HG03196 (cell line): Measurements from ENCODE around the gene RPL41.
A peak's percentile ranks its signal among the peaks of the same experiment; 100 is the strongest.
"Not testable (repeated sequence)": the region's sequence is repeated elsewhere in the genome, so short reads cannot be mapped to it uniquely, and the experiment has no call there.

Experiments
- ATAC-seq: cut with Tn5 transposase; IDR thresholded peaks from one replicate; pipeline ENCODE4 v1.9.1; 2021; ENCODE audit not compliant: unreplicated experiment

The RPL41 gene

DNA sequence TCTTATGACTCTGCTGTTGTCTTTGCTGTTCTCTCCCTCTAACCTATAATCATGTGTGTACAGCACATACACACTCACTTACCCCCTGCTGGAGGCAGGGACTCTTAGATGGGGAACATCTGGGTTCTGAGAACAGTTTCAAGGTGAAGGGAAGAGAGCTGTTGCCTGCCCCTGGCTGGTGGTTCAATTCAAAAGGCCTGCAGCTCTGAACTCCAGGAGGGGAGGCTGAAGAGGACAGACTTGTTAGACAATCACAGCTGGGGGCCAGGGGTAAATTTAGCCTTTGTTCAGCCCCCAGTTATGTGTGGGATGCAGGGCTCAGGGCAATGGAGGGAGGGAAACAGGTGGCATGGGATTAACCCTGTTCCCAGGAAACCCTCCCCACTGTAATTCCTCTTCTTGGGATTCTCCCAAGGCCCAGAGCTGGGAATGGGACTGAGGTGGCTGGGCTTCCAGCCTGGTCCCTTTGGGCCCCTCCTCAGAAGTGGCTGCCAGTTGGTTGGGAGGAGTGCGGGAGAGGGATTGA lies 37.9 kb downstream of the RPL41 start:
- no peak for ATAC-seq

DNA sequence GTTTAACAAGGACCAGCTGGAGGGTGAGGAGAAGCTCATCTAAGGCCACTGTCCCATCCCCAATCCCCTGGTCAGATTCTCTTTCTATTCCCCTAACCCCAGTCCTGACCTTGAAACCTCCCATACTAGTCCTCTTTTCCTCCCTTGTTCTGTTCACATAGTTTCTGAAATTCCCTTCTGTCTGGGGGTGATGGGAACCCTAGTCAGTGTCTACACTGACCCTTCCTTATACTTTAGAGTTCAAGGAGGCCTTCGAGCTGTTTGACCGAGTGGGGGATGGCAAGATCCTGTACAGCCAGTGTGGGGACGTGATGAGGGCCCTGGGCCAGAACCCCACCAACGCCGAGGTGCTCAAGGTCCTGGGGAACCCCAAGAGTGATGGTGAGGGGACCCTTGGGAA lies 38.4 kb downstream of the RPL41 start:
- ATAC-seq = no peak

DNA sequence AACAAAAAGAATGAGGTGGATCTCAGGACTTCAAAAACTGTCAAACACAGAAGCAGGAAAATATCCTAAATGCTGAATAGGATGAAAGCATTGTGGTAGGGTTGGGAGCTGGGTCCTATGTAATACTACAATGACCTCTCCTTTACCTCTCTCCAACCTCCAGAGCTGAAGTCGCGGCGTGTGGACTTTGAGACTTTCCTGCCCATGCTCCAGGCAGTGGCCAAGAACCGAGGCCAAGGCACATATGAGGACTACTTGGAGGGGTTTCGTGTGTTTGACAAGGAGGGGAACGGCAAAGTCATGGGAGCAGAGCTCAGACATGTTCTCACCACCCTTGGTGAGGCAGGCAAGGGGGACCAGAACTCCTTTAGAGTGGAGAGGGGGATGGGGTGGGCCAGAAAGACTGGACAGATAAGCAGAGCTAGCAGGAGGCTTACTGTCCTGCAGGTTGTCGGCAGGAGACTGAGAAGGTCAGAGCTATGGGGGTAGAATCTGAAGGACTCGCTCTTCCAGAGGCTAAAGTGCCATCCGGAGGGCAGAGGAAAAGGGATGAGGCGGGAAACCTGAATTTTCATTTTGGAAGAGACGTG lies 38.9 kb downstream of the RPL41 start:
- ATAC-seq = no peak

DNA sequence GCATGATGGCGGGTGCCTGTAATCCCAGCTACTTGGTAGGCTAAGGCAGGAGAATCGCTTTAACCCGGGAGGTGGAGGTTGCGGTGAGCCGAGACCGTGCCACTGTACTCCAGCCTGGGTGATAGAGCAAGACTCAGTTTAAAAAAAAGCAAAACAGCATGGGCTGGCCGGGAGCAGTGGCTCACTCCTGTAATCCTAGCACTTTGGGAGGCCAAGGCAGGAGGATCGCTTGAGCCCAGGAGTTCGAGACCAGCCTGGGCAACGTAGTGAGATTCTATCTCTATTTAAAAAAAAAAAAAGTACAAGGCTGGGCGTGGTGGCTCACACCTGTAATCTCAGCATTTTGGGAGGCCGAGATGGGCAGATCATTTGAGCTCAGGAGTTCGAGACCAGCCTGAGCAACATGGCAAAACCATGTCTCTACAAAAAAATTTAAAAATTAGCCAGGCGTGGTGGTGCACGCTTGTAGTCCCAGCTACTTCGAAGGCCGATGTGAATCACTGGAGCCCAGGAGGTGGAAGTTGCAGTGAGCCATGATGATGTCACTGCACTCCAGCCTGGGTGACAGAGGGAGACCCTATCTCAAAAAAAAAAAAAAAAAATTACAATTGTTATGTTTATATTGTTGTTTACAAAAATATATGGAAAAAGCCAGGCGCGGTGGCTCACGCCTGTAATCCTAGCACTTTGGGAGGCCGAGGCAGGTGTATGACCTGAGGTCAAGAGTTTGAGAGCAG lies 40.2 kb downstream of the RPL41 start:
- ATAC-seq = not testable (repeated sequence)

DNA sequence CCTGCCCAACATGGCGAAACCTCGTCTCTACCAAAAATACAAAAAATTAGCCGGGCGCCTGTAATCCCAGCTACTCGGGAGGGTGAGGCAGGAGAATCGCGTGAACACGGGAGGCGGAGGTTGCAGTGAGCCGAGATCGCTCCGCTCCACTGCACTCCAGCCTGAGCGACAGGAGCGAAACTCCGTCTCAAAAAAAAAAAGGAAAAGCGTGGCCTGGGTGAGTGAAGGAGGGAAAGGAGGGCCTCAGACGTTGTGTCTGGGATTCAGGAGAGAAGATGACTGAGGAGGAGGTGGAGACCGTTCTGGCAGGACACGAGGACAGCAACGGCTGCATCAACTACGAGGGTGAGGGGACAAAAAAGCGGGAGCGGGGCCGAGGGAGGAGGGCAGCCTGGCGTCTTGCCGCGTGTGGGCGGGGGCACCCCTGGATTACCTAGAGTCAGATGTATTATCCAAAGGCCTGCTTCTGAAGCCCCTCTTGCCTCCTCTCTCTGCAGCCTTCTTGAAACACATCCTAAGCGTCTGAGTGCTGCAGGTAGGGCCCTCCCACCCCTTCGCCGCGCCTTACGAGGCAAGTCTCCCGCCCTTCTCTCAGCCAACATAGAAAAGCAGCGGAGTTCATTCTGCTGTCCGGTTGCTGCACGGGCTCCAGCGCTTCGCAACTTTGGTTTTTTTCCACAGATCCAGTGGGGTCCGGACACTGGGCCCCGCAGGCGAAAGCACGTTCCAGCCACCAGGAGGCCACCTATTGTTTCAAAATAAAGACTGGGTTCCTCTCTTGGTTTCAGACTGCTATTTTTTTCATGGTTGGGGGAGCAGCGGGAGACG lies 41.0 kb downstream of the RPL41 start:
- ATAC-seq = peak; percentile 24

DNA sequence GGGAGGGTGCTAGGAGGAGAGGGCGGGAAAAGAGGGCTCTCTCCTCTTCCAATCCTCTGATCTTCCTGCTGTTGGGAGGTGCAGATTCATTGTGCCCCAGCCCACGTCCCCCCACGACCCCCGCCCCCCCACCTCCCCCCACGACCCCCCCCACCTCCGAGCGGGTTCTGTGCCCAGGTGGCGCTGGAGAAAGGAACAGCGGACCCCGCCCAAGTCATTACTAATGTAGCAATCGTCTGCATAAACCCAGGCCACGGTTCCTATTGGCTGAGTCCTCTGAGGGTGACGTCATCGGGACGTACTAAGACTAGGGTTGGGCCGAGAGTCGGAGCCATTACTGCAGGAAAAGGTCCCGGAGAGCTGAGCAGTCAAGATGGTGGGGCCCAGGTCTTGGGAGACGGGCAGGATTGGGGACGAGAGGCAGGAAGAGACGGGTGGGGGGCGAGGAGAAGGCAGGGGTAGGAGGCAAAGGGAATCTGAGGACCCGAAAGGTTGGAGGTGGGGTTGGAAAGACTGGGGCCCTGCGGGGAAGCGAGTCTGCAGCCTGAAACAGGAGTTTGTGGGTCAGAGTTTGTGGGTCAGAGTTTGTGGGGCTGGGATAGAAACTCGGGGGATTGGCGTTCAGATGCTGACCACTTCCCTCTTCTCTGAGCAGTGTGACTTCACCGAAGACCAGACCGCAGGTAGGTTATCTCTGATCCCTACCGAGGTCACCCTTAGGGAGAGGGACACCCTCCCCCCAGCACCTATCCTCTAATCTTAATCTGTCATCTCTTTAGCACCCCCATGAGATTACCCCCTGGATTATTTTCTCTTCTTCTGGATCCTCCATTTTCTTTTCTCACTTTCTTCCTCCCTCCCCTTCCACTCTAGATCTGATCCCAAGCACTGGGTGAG lies 41.8 kb downstream of the RPL41 start, which contains the start of gene MYL6:
MYL6 (plus strand) TSS at position 331 of the 897 bp plus-strand sequence; CDS start at position 374, 43 bp downstream.
- ATAC-seq = peak; percentile 67

DNA sequence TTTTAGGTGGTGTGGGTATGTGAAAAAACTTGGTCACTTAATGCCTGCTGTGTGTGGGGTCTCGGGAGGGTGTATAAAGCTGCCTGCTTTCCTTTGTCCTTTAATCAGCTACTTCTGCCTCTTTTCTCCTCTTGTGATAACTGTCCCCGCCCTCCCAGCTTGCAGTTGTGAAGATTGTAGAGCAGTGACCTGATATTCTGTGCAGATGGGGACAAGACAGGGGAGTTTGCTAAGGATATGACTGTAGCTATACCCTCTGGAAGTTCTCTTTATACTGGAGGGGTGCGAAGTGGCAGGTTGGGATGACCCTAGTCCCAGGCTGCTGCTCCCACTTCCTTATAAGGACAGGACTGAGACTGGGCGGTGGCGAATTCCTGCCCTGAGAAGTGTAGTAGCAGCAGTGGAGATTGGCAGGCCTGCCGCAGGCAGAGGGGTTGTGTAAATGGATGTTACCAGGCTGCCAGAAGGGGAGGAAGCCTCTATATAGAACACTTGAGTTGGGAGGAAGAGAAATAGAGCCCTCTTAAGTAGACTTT lies 42.6 kb downstream of the RPL41 start:
- no peak for ATAC-seq

DNA sequence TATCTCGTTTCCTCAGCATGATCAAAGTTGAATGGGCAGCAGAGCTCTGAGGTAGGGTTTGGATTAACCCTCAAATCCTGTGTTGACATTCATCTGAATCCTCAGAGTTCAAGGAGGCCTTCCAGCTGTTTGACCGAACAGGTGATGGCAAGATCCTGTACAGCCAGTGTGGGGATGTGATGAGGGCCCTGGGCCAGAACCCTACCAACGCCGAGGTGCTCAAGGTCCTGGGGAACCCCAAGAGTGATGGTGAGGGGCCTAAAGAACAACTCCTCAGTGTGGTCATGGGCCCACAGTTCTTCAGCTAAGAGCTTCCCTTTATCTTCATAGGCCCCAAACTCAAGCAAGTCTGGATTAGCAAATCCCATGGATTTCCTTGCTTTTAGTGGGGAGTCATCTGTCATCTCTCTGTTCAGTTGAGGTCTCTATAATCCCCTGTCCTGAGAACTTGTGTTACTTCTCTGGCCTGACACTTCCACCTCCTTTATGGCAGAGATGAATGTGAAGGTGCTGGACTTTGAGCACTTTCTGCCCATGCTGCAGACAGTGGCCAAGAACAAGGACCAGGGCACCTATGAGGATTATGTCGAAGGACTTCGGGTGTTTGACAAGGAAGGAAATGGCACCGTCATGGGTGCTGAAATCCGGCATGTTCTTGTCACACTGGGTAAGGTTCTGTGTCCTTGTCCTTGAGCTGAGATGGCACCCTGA lies 43.2 kb downstream of the RPL41 start:
- no peak for ATAC-seq

DNA sequence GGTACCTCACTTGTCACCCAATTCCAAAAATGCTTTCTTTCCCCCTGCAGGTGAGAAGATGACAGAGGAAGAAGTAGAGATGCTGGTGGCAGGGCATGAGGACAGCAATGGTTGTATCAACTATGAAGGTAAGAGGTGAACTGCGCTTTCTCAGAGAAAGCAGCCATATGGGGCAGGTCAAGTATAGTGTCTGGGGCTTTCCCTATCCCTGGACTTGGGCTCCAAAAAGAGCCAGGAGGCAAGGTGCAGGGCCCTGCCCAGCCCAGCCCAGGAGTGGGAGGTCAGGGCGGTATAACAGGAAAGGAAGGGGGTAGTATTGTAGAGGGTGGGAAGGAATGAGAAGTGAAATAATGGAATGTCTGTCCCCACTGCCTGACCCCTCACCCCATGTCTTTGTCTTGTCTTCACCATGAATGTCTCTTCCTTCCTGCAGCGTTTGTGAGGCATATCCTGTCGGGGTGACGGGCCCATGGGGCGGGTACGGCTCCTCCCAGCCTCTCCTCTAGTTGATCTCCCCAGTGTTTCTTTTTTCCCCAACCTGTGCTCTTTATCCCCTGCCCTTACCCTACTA lies 43.8 kb downstream of the RPL41 start:
- no peak for ATAC-seq

DNA sequence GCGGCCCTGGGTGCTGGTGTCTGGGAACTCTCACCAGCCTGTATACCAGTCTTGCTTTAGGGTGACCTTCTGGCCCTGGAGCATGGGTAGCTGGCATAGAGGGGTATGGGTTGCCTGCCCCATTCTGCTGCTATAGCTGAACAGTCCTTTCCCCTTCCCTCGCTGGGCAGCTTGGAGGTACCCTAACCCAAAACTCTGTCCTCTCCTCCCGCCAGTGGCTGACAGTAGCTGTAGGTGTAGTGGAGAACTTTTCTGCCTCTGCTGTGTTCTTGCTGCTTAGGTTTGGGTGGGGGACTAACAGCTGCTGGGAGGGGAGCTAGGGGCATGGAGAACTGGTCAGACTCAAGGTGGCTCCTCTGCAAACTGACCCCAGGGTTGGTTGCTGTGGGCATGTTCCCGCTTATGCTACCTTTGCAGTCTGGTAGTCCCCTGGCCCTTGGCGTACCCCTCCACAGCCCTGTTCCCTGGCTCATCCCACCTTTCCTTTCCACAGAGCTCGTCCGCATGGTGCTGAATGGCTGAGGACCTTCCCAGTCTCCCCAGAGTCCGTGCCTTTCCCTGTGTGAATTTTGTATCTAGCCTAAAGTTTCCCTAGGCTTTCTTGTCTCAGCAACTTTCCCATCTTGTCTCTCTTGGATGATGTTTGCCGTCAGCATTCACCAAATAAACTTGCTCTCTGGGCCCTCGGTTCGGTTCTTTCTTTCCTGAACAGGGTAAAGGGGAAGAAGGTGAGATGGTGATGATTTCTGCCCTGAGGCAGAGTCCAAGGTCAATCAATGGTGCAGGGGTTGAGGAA lies 44.7 kb downstream of the RPL41 start:
- ATAC-seq = no peak

DNA sequence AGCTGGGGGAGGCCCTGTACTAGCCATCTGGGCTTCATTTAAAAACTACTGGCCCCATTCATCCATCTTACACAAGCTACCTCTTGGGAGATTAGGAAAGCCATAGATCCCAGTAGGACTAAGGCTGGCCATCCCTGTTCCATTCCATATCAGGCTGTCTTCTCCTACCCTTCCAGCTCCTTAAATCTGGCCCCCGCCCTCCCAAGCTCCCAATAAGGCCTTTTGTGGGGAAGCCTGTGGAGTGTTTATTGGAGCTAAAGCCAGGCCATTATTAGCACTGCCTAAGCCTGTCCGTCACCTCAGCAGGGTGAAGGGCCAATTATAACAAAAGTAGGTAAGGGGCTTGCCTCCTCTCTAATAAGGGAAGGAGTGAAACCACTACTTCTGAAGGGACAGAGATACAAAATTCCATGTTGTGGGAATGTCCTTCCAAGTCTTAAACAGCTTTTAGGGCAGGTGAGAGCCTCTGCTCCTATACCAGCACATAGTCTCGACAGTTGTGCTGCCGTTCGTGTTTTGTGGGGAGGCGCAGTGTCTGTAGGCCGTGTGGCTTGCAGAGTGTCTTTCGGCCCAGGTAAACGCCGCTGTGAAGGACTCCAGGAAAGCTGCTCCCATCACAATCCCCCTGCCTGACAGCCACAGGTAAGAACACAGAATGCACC lies 45.4 kb downstream of the RPL41 start:
- no peak for ATAC-seq

DNA sequence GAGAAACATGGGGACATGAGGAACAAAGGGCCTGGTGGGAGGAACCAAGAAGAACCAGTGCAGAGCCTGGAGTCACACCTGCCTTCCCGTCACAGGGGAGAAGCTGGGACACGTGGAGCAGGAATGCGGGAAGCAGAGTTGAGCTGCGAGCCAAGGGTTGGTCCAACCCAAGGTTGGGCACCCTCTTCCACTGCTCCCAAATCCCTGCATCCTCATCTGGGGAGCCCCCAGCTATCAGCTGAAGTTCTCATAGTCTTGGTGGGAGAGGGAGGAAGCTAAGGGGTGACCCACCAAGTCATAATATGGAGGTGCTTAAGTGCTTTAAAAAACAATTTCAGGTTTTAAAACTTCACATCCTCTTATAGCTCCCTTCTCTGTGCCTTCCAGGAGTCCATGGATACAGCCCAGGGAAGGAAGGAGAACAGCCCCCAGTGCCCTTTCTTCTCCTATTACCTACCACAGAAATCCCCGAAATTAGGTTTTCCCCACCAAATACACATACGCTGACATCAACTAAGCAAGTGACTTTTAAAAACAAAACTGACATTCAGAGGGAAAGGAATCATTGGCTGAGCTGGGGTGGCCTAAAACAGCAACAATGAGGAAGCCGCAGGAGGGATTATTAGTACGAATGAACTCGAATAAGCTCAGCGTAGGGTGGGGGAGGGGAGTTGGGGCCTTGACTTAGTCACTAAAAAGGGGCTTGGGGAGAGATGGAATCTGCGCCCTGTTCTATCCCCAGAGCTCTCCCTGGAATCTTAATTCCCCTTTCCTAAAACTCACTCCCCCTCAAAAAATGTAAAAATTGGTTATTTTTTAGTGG lies 46.2 kb downstream of the RPL41 start:
- ATAC-seq = no peak

DNA sequence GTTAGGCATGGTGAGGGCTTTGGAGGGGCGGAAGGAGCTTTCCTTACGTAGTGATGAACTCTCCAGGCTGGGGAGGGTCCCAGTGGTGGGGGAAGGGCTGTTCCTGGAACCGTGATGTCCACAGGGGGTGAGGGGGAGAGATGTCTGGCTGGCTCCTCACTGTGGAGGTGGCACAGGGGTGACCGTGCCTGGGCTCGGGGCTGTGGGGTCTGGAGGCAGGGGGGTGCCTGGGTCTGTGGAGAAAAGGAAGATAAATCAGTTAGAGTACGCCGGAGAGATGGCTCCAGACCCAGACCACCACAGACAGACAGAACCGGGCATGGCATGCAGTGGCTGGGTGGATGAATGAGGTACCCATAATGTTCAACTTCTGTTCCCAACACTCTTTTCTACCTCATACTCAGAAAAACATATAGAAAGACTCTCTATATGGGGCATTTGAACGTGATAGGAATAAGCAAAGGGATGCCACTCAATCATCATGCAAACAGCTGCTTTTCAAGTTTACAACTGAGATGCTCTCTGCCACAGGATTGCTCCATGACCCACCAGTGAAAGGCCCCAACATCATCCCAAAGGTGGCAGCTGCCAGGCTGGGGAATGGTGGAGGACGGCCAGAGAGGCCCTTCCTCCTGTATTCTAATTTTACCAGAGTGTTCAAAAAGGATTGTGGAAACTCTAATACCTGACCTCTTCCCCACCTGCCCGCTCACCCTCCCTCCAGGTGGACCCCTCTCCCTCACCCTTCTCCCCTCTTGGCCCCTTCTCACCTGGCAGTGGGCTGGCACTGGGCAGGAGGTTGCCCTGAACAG lies 47.3 kb downstream of the RPL41 start:
- no peak for ATAC-seq

DNA sequence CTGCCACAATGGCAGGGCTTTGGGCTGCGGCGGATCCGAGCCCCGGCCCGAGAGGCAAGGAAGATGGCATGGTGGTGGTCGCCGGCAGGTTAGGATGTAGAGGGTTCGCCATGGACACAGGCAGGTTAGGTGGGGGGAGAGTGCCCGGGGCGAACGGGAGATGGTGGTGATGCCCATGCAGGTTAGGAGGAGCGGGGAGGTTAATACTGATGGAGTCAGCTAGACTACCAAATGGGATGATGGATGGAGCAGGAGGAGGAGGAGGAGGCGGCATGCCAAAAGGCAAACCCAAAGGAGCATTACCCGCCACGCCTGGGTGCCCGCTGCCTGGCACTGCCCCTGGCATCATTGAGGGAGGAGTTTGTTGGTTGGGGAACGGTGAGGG lies 47.9 kb downstream of the RPL41 start:
- no peak for ATAC-seq

DNA sequence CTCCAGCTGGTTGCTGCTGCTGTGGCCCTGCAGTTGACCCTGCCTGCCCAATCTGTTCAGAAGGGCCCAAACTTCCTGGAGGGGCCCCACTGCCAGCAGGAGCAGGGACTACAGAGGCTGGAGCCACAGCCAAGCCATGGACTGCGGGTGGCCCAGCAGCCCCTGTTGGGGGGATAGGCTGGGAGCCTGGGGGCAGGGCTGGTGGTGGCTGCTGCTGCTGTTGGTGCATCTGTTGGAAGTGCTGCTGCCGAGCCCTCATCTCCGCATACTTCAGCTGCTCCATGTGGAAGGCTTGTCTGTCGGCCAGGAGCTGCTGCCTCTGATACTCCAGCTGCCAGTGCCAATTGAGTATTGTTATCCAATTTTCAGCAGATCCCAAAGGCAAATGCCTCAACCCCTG lies 48.9 kb downstream of the RPL41 start:
- ATAC-seq = no peak
